Nephron (organoid): ENCODE data around the gene PELI3.
A peak's percentile ranks its signal among the peaks of the same experiment; 100 is the strongest.

Source experiments
- H3K27ac Mint-ChIP-seq, 3 experiments: 2 replicates each; pipeline ENCODE4 v1.8.0; 2020; ENCODE audit warnings: mixed read lengths in 3 of 3, mild to moderate bottlenecking in 2 of 3, moderate library complexity in 1 of 3
- H3K27me3 Mint-ChIP-seq: 2 replicates; pipeline ENCODE4 v1.8.0; 2021; ENCODE audit warnings: low read depth, mild to moderate bottlenecking, moderate library complexity, mixed read lengths
- H3K36me3 Mint-ChIP-seq: 2 replicates; pipeline ENCODE4 v1.8.0; 2020; ENCODE audit warnings: low read depth, mixed read lengths
- H3K4me1 Mint-ChIP-seq: 2 replicates; pipeline ENCODE4 v1.8.0; 2020; ENCODE audit warnings: mixed read lengths
- H3K4me3 Mint-ChIP-seq, 3 experiments: 2 replicates each; pipeline ENCODE4 v1.8.0; 2020; ENCODE audit warnings: mild to moderate bottlenecking in 3 of 3, mixed read lengths in 3 of 3, moderate library complexity in 2 of 3
- H3K9me3 Mint-ChIP-seq: 2 replicates; pipeline ENCODE4 v1.8.0; 2020; ENCODE audit warnings: mixed read lengths
- TF ChIP-seq, protein P1 (sequence below), 3 experiments: fragments of 200-600 bp; sonication (generic); IDR thresholded peaks; one replicate each; pipeline ENCODE4 v1.5.0; 2021; ENCODE audit warnings: antibody characterized with exemption in 3 of 3; ENCODE audit not compliant: unreplicated experiment in 3 of 3

PELI3 gene

DNA sequence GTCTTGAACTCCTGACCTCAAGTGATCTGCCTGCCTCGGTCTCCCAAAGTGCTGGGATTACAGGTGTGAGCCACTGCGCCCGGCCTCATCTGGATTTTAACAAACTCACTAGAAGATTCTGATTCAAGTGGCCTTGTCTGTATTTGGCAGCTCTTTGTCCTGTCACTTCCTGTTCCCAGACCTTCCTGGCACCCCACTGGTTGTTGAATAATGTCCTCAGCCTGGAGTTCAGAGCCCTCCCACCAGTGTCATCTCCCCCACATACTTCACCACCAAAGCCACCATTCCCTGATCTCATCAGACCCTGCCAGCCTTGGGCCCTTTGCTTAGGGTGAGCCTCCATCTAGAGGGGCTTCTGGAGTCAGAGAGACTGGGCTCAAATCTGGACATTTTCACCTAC lies 3.3 kb downstream of the PELI3 start:
- no peaks in the 10 kb centered on the region for H3K9me3 Mint-ChIP-seq
- peaks cover 5% of the 10 kb centered on the region for H3K36me3 Mint-ChIP-seq
- H3K27me3 Mint-ChIP-seq: peaks cover 4% of the 10 kb centered on the region
- TF ChIP-seq, protein P1, sequence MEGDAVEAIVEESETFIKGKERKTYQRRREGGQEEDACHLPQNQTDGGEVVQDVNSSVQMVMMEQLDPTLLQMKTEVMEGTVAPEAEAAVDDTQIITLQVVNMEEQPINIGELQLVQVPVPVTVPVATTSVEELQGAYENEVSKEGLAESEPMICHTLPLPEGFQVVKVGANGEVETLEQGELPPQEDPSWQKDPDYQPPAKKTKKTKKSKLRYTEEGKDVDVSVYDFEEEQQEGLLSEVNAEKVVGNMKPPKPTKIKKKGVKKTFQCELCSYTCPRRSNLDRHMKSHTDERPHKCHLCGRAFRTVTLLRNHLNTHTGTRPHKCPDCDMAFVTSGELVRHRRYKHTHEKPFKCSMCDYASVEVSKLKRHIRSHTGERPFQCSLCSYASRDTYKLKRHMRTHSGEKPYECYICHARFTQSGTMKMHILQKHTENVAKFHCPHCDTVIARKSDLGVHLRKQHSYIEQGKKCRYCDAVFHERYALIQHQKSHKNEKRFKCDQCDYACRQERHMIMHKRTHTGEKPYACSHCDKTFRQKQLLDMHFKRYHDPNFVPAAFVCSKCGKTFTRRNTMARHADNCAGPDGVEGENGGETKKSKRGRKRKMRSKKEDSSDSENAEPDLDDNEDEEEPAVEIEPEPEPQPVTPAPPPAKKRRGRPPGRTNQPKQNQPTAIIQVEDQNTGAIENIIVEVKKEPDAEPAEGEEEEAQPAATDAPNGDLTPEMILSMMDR (IDR thresholded peaks at IDR 0.05; ENCODE audit: unreplicated experiment in 3 of 3): no peak
- H3K27ac Mint-ChIP-seq: peak overlapping the region in 2 of 3 experiments; percentile 11 to 37
- peaks cover 14% of the 10 kb centered on the region for H3K4me1 Mint-ChIP-seq
- peak overlapping the region; percentile 43 to 75 (median 45) for H3K4me3 Mint-ChIP-seq

DNA sequence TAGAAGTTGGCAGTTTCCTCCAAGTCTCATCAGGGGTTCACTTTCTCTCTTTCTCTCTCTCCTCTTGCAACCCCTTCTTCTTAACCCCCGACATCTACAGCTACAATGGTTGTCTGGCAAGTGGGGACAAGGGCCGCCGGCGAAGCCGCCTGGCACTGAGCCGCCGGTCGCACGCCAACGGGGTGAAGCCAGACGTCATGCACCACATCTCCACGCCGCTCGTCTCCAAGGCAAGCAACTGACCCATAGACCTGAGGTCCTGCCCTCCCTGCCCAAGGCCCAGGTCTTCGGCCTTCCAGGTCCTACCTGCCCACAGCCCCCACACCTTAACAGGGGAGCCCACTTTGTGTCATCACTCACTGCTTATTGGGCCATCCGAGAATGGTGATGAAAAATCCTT lies 4.4 kb downstream of the PELI3 start:
- no peaks in the 10 kb centered on the region for H3K9me3 Mint-ChIP-seq
- H3K4me3 Mint-ChIP-seq: peak overlapping the region in 2 of 3 experiments; percentile 42 to 62
- peaks cover 3% of the 10 kb centered on the region for H3K4me1 Mint-ChIP-seq
- peaks cover 4% of the 10 kb centered on the region for H3K27me3 Mint-ChIP-seq
- TF ChIP-seq, protein P1 (IDR thresholded peaks at IDR 0.05; ENCODE audit: unreplicated experiment in 3 of 3): no peak
- peaks cover 5% of the 10 kb centered on the region for H3K36me3 Mint-ChIP-seq
- no peak overlapping the region for H3K27ac Mint-ChIP-seq

DNA sequence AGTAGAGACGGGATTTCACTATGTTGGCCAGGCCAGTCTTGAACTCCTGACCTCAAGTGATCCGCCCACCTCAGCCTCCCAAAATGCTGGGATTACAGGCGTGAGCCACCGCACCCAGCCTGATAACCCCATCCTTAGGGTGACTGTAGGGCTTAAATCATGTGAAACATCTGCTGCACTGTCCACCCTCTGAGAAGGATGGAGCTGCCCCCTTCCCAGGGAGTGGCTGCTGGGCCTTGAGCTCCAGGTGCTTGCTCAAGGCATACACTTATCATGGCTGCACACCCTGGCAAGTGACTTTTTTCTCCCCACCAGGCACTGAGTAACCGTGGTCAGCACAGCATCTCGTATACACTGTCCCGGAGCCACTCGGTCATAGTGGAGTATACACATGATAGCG lies 5.3 kb downstream of the PELI3 start:
- no peak overlapping the region for H3K27ac Mint-ChIP-seq
- no peak overlapping the region for H3K4me3 Mint-ChIP-seq
- H3K36me3 Mint-ChIP-seq: peaks cover 5% of the 10 kb centered on the region

DNA sequence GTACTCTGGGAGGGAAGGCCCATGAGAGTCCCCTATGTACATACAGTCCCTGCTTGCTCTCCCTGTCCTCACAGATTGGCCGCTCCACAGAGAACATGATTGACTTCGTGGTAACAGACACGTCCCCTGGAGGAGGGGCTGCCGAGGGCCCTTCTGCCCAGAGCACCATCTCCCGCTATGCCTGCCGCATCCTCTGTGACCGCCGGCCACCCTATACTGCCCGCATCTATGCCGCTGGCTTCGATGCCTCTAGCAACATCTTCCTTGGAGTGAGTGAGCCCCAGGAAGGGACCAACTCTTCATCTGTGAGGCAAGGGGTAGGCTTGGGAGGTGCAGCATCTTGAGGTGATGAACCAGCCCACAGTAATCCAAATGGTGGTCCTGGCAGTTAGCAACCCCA lies 6.5 kb downstream of the PELI3 start:
- TF ChIP-seq, protein P1 (IDR thresholded peaks at IDR 0.05; ENCODE audit: unreplicated experiment in 3 of 3): no peak
- Mint-ChIP-seq H3K9me3 (no peaks in the 10 kb centered on the region), H3K27ac (no peak overlapping the region), H3K4me3 (no peak overlapping the region), H3K36me3 (peaks cover 5% of the 10 kb centered on the region), H3K27me3 (no peaks in the 10 kb centered on the region), H3K4me1 (peaks cover 18% of the 10 kb centered on the region)

More for the DNA sequence above, 5.3 kb downstream of the PELI3 start:
- peaks cover 4% of the 10 kb centered on the region for H3K27me3 Mint-ChIP-seq
- H3K4me1 Mint-ChIP-seq: peaks cover 7% of the 10 kb centered on the region
- TF ChIP-seq, protein P1 (IDR thresholded peaks at IDR 0.05; ENCODE audit: unreplicated experiment in 3 of 3): no peak
- no peaks in the 10 kb centered on the region for H3K9me3 Mint-ChIP-seq

DNA sequence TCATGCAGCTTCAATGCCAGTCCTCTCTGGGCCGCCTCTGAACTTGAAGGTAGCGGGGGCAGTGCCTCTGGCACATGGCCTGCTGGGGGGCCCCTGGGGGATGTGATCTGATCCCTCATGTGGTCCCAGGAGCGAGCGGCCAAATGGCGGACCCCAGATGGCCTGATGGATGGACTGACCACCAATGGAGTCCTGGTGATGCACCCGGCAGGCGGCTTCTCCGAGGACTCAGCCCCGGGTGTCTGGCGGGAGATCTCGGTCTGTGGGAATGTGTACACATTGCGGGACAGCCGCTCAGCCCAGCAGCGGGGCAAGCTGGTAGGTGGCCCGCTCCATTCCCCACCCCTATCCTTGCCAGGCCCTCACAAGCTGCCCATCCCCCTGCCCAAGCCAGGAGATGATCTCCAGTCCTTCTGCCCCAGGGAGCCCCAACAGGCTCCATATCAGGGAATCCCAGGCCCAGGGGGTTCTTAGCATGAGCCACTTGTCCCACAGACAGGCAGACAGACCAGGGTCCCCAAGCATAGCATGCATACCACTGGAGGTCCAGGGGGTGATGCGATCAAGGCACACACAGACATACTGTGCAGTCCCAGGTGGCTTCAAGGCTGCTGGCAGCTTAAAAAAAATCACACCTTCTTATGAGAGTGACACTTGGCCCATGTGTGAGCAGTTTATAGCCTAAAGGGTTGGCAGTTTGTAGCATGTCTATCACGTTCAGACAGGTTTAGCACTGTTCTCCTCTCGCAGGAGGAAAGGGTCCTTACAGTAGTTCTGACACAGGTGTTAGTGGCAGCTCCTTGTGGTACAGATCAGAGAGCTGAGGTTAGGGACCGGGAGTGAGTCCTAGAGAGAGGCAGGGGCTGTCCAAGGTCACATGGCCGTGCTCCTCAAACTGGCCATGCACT lies 7.2 kb downstream of the PELI3 start:
- H3K9me3 Mint-ChIP-seq: no peaks in the 10 kb centered on the region
- H3K4me3 Mint-ChIP-seq: no peak overlapping the region
- H3K27me3 Mint-ChIP-seq: no peaks in the 10 kb centered on the region
- H3K4me1 Mint-ChIP-seq: peaks cover 24% of the 10 kb centered on the region
- peaks cover 5% of the 10 kb centered on the region for H3K36me3 Mint-ChIP-seq
- TF ChIP-seq, protein P1 (IDR thresholded peaks at IDR 0.05; ENCODE audit: unreplicated experiment in 3 of 3): no peak
- no peak overlapping the region for H3K27ac Mint-ChIP-seq
